PC-9 (cell line): ENCODE results near the gene CCDC24.

Experiments used
- CTCF ChIP-seq: fragments of 200-600 bp; sonication (generic); conservative IDR thresholded peaks from 2 replicates; pipeline ENCODE4 v1.6.1; 2017; ENCODE audit warnings: mixed run types, antibody characterized with exemption, mild to moderate bottlenecking, moderate library complexity
- EZH2 ChIP-seq: fragments of 200-600 bp; sonication (generic); IDR thresholded peaks from 2 replicates; pipeline ENCODE4 v1.8.0; 2017; ENCODE audit warnings: antibody characterized with exemption, low read depth

- TF ChIP-seq CTCF (no peak), EZH2 (no peak)
These were observed 9.8 kb upstream of the CCDC24 start for GRCh38 chr1:43981636-43982035.
